KOPT-K1 (cell line): ENCODE results near the gene RSPH9.
"Not testable (repeated sequence)": the region's sequence is repeated elsewhere in the genome, so short reads cannot be mapped to it uniquely, and the experiment has no call there.

Experiments used
- H3K27ac ChIP-seq: fragments of 200-600 bp; sonication (generic); 2 replicates; pipeline ENCODE4 v1.5.1; 2016; ENCODE audit warnings: antibody characterized with exemption, mild to moderate bottlenecking, low read depth, low read length; ENCODE audit not compliant: poor library complexity, severe bottlenecking
- H3K36me3 ChIP-seq: fragments of 200-600 bp; sonication (generic); 2 replicates; pipeline ENCODE4 v1.5.1; 2017; ENCODE audit warnings: antibody characterized with exemption, mild to moderate bottlenecking, low read length, moderate library complexity; ENCODE audit not compliant: insufficient read depth
- H3K9me3 ChIP-seq: fragments of 200-600 bp; sonication (generic); 2 replicates; pipeline ENCODE4 v1.5.1; 2017; ENCODE audit warnings: antibody characterized with exemption, low read length, mild to moderate bottlenecking; ENCODE audit not compliant: insufficient read depth, poor library complexity, severe bottlenecking

RSPH9 gene

DNA sequence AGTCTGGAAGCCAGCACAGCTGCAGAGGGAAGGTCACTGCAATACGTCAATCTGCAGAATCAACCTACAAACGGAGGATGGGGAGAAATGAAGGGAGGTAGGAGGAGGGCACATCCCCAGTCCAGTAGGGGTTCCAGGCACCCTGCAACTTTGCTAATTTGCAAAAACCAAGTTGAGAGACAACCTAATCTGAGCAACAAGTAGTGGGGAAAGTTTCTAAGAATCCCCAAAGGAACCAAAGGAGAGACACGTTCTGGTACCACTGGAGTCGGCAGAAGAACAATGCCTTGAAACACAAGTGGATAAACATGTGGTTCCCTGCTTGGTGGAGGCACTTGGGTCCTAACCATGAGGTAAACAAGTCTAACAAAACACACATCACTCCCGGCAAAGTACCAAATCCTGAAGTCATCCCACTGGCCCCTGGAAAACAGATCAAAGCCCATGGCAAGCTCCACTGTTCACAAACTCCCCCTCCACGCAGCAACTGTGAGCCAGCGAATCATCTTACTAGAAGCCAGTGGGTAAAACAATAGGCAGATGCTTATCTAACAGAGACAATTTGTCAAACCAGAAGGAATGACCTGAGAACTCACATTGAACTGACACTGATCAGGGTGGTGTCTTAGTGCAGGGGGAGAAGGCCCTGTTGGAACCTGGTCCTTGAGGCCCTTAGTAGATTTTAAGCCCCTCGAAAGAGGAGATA is 38.0 kb downstream of the RSPH9 start:
- Histone ChIP-seq H3K9me3 (no peaks in the 10 kb centered on the region), H3K27ac (no peak overlapping the region), H3K36me3 (peaks cover 65% of the 10 kb centered on the region)

DNA sequence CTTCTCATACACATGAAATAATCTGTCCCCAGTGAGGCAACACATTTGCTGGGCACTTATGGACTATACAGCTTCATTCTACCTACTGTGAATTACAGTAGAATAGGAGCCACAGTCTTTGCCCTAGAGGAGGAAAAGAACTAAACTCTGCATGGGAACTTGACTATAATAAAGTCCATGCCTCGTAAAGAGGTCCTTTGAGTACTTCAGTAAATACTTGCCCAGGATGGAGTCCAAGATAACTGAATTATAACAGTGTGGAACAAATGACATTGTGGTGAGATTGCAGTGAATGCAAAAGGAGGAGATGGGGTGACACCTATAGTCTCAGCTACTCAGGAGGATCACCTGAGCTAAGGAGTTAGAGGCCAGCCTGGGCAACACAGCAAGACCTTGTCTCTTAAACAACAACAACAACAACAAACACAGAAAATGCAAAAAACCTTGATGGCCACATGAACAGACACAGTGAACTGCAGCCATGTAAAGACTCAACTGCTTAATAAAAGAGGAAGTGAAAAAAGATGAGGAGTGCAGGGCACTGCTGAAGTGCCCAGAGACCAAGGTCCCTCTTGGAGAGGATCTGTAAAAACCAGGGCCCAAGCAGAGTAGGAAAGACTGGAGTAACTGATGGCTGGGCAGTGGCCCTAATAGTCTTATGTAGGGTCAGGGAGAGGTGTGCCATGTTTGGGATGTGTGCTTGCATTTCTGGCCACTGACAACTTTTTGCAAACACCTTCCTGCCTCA is 39.0 kb downstream of the RSPH9 start:
- Histone ChIP-seq H3K36me3 (peaks cover 55% of the 10 kb centered on the region), H3K27ac (no peak overlapping the region), H3K9me3 (no peaks in the 10 kb centered on the region)

DNA sequence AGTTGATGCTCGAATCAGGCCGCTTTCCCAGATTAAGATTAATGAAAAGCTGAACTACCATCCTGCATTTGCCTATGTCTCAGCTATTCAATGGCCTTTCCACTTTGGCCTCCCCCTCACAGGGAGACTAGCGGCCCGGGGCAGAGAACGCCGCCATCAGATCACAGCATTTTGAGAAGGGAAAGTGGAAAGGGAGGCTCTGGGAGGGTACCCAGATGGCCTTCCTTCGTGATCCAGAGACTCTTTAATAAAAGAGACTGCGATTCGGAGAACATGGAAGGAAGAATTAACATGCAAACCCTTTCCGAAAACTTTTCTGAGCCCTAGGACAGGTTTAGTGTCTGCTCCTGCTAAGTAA is 42.2 kb downstream of the RSPH9 start:
- peak overlapping the region; percentile 65 for H3K27ac ChIP-seq
- H3K36me3 ChIP-seq: peaks cover 23% of the 10 kb centered on the region
- no peaks in the 10 kb centered on the region for H3K9me3 ChIP-seq

DNA sequence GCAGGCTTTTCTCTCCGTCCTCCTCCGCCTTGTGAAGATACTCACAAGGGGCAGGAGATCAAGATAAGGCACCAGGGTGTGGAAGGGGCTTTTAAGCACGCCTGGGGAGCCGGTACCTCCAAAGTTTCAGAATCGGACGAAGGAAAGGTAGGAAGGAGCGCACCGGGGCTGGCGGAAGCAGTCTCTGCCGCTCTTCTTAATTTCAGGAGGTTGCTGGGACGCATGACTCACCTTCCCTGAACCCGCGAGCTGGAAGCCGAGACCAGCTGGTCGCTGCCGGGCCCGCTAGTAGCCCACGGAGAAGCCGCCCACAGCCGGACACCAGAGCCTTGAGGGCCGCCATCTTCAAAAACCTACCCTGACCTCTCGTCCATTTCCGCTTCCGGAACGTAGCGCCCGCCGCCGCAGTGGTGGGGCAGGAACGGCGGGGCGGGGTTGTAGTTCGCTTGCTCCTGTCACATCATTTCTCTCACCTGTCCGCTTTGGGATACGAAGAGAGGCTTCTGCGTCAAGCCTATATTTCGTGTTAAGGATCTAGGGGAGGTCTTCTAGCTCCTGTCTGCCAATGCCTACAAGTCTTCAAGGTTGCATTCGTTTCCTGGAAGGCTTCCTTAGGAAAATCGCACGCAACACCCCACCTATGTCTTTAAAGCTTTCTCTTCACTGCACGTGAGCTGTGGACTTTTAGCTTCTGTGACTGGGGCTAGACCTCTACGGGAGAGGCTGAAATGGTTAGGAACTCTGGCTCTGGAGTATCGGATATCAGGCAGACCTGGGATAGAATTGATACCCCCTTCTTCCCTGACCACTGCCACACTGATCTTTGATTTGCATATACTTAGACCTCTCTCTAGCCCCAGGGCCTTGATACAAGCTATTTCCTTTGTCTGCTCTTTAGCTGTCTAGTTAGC is 42.9 kb downstream of the RSPH9 start, which contains the start of gene MRPS18A:
MRPS18A (minus strand) TSS at position 355 of the 911 bp plus-strand sequence; CDS start at position 343, 12 bp downstream.
- Histone ChIP-seq H3K27ac (peak within 1 kb of the TSS; percentile 65), H3K9me3 (no peaks in the 10 kb centered on the region), H3K36me3 (peaks cover 17% of the 10 kb centered on the region)

DNA sequence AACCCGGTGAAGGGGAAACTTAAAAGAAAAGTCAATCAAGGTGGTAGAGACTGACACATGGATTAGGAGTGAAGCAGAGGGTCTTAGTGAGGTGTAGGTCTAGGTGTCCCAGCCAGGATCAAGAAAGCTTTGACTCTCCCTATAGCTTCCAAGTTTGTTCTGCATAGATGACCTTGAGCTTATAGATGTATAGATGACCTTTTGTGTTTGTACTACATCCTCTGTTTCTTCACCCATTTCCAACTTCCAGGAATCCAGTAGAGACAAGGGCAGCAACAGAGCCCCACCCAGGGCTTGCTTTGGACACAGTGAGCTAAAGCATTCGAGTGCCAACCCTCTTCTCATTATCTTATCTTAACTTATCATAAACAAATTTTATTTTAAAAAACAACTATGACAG is 44.6 kb downstream of the RSPH9 start:
- Histone ChIP-seq H3K27ac (no peak overlapping the region), H3K36me3 (no peaks in the 10 kb centered on the region), H3K9me3 (no peaks in the 10 kb centered on the region)

DNA sequence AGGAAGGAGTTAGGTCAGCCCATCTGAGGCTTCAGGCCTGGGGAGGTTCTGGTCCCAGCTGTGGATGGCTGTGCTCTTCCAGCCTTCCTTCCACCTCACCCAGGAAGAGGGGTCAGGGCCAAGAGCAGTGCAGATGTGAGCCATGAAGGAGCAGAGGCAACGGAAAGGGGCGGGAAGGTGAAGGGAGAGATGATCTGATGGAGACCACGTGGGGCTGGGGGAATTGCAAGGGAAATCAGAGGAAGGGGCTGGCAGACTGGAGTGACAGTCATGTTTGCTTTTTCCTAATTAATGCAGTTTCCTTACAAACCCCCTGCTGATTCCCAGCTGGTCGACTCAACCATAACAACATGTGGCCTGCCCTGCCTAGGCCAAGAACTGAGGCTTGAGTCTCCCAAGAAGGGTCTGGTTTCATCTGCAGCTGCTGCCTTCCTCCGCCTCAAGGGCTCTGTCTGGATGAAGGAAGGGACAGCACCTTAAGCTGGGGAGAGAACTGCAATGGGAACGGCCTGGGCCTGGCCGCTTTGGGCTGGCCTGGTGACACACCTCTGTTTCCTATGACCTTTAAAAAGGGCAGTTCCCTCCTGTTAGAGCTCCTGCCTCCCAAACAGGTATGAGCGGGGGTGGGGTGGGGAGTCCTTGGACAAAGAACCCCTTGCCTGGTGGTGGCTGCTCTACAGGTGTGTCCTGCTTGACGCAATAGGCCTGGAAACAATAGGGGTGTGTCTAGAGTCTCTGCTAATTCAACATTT is 50.6 kb downstream of the RSPH9 start:
- no peak overlapping the region for H3K27ac ChIP-seq

DNA sequence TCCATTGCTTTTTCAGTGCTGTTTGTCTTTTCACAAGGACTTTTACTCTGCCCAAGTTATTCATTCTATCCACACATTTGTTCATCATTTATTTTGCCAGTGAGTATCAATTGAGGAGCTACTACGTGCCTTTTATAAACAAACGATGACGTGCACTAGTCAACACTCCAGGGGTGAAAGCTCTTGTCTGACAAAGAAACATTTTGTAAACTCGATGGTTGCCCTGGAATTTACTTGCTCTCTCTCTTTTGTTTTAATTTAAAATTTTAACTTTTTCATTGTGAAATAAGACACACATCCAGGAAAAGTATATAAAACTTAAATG is 51.1 kb downstream of the RSPH9 start:
- H3K36me3 ChIP-seq: no peaks in the 10 kb centered on the region
- no peaks in the 10 kb centered on the region for H3K9me3 ChIP-seq
- H3K27ac ChIP-seq: no peak overlapping the region

More for the DNA sequence above, 50.6 kb downstream of the RSPH9 start:
- Histone ChIP-seq H3K36me3 (no peaks in the 10 kb centered on the region), H3K9me3 (no peaks in the 10 kb centered on the region)

DNA sequence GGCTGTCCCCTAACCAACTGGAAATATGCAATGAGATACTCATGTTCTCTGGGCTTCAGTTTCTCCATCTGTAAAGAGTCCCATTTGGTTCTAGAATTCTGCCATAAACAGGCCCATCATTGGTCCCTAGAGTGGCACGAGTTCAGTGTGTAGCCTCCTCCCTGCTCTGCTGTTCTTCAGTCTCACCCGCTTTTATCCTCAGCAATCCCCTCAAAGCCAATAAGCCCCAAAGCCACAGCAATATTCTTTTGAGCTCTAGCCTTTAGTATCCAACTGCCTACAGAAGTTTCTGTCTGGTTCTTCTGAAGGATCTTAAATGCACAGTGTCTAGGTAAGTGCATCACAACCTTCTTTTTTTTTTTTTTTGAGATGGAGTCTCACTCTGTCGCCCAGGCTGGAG is 52.6 kb downstream of the RSPH9 start:
- H3K27ac ChIP-seq: no peak overlapping the region
- no peaks in the 10 kb centered on the region for H3K9me3 ChIP-seq
- no peaks in the 10 kb centered on the region for H3K36me3 ChIP-seq

DNA sequence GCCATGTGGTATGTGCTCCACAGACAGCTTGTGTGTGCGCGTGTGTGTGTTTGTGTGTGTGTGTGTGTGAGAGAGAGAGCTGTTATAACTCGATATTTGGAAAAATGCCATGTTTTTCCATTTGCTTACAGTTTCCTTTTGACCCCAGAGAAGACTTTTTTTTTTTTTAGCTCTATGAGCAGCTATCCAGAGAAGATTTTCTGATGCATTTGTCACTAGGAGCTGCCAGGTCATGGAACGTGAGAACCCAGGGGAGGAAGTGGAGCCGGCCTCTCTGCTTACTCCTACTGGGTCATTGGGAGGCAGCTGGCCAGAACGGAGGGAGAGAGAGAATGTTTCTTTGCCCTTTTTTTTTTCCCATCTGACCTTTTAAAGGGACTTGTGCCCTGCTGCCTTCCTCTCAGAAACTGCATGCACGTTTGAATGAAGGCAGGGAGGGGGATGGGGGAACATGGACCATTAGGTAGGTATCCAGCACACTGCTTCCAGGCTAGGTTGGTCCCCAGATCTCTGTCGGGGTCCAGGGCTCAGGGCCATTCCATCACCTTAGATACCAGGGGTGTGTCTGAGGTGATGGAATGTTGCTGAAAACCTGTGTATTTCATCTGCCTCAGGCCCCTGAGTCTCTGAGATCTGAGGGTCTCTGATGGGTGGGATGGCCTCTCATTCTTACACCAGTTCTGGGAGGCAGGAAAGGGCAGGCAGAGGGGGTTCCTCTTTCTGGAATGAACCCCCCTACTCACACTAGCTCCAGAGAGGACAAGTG is 53.9 kb downstream of the RSPH9 start:
- no peak overlapping the region for H3K27ac ChIP-seq
- H3K9me3 ChIP-seq: no peaks in the 10 kb centered on the region
- no peaks in the 10 kb centered on the region for H3K36me3 ChIP-seq

DNA sequence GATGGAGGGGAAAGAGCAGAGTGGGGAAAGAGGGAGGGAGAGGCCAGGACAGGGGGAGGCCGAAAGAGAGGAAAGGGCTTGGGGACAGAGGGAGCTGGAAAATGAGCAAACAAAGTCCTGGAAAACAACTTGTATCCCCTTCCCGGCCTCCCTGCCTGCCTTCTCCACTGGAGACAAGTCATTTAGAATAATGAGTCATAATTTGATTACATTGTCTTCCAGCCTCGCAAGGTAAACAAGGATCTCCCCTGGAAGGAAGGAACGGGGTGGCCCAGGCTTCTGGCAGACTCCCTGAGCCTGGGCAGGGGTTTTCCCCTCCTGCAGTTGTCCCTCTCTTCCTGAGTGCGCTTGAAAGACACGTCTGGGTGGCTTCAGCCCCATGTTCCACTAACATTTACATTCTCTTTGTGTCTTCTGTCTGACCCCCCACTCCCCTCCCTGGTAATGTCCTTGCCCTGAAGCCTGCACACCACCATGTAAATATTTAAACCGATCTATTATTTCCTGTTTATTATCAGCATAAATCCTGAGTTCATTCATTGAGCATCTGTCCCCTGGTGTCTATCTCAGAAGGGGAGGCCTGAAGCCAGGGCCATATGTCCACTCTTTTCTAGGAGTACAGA is 54.8 kb downstream of the RSPH9 start:
- no peak overlapping the region for H3K27ac ChIP-seq
- no peaks in the 10 kb centered on the region for H3K9me3 ChIP-seq
- H3K36me3 ChIP-seq: no peaks in the 10 kb centered on the region

DNA sequence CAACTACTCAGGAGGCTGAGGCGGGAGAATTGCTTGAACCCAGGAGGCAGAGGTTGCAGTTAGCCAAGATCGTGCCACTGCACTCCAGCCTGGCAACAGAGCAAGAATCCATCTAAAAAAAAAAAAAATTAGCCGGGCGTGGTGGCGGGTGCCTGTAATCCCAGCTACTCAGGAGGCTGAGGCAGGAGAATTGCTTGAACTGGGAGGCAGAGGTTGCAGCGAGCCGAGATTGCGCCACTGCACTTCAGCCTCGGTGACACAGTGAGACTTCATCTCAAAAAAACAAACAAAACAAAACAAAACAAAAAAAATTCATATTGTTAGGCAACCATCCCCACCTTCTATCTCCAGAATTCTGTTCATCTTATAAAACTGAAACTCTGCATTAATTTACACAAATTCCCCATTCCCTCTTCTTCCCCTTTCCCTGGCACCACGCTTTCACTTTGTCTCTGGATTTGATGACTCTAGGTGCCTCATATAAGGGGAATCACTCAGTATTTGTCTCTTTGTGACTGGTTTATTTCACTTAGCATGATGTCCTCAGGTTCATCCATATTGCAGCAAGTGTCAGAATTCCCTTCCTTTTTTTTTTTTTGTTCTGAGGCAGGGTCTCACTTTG is 56.2 kb downstream of the RSPH9 start:
- not testable (repeated sequence) for H3K27ac ChIP-seq, H3K36me3 ChIP-seq, H3K9me3 ChIP-seq

DNA sequence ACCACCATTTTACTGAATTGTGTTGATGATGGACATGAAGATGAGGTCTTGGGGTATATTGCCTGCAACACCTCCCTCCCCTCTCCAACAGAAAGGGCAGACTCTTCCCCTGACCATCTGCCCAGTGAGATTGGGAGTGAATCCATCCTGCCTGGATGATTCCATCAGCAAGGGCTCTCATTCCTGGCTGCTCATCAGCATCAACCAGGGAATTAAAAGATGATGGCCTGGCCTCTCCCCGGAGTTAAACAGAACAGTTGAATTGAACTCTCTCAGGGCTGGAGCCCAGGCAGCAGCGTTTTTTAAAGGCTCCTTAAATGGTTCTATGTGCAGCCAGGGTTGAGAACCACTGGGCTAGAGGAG is 57.3 kb downstream of the RSPH9 start:
- H3K9me3 ChIP-seq: no peaks in the 10 kb centered on the region
- H3K36me3 ChIP-seq: no peaks in the 10 kb centered on the region
- H3K27ac ChIP-seq: no peak overlapping the region

DNA sequence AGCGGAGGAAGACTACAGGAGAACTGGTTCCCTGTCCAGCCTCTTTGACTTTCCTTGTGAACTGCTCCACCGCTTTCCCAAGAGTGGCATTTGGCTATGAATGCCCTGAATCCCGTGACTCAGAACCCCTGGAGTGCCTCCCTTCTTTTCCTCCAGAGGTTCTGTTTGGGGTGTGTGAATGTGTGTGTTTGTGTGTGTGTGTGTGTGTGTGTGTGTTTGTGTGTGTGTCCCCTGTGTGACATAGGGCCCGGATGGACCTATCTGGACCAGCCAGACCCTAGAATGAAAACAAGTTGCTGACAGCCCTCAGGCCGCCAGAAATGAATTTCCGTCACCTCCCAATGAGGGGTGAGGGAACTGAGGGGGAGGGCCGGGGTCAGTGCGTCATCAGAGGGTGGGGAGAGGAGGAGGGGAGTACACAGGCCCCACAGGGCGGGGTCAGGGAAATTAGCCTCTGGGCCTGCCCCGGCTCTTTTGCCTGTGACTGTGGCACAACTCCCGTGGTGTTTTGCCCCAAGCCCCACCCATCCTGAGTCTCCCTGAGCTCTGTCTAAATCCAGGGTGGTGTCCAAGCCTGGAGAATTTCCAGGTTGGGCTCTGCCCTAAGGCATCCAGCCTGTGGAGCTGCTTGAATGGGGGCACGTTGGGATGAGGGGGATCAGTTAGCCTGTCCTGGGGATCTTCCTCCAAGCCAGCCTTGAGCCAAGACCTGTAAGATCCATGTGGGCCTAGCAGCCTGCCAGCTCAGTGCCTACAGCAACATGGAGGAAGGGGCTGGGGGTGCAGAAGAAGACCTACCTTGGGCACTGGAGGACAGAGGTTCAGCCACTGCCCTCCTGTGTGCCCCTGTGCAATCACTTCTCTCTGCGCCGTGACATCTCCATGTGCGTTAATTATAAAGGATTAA is 58.0 kb downstream of the RSPH9 start:
- Histone ChIP-seq H3K27ac (no peak overlapping the region), H3K9me3 (no peaks in the 10 kb centered on the region), H3K36me3 (no peaks in the 10 kb centered on the region)
